ENCODE measurements around the gene AKAP11. TPM values are rescaled to one million over a fixed set of nuclear protein-coding genes. Genes with fewer than 3 reads are reported as not detected.

The AKAP11 gene
- total RNA-seq, 1 experiment from 2014 or later = 5.2 TPM

DNA sequence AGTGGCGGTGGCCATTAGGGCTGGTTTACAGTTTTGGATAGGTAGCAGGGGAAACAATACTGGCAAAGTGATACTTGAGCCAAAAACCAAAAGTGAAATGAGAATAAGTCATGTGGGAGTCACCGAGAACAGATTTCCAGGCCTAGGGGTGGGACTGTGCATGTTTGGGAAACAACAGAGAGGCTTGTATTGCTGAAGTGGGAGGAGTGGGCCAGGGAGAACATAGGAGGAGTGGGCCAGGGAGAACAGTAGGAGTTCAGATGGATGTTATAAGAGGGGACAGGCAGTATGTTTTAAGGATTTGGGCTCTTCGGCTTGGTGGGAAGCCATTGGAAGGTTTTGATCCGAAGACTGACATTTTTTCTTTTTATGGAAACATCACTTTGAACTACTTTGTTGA lies 35.5 kb downstream of the AKAP11 start:
- intact Hi-C loops (cut with micrococcal nuclease) = no loop called here

GRCh38 chr13:42312817-42313431 lies 41.0 kb downstream of the AKAP11 start:
- TF ChIP-seq CTCF (conservative IDR thresholded peaks at IDR 0.05; ENCODE audit: low read depth, low read length) = no peak
- TF ChIP-seq EZH2 (IDR thresholded peaks at IDR 0.05; ENCODE audit: low read length, unreplicated experiment) = no peak
- TF ChIP-seq EZH2phosphoT487 (IDR thresholded peaks at IDR 0.05; ENCODE audit: borderline replicate concordance, low read length) = no peak
- DNase-seq (peak; percentile 11), ATAC-seq (no peak)

More for the DNA sequence above, 35.5 kb downstream of the AKAP11 start:
- DNase-seq = no peak
- ATAC-seq = no peak
- H3K9ac ChIP-seq (ENCODE audit: low read length) = no peak overlapping the region
- no peak for TF ChIP-seq CTCF (conservative IDR thresholded peaks at IDR 0.05; ENCODE audit: low read depth, low read length)
- no peak for TF ChIP-seq EZH2 (IDR thresholded peaks at IDR 0.05; ENCODE audit: low read length, unreplicated experiment)
- no peak for TF ChIP-seq EZH2phosphoT487 (IDR thresholded peaks at IDR 0.05; ENCODE audit: borderline replicate concordance, low read length)
- ChIA-PET POLR2A (ENCODE audit: unreplicated experiment) (no interaction called here), CTCF (no interaction called here)
- H2AFZ ChIP-seq (ENCODE audit: low read length) = no peak overlapping the region
- H3K9me3 ChIP-seq (ENCODE audit: low read length) = no peaks in the 10 kb centered on the region
- no peak overlapping the region for H3K27ac ChIP-seq (ENCODE audit: low read length)
- H3K4me2 ChIP-seq (ENCODE audit: low read length) = no peak overlapping the region
- no peaks in the 10 kb centered on the region for H3K79me2 ChIP-seq (ENCODE audit: low read length)
- H4K20me1 ChIP-seq (ENCODE audit: low read length) = no peaks in the 10 kb centered on the region
- H3K36me3 ChIP-seq (ENCODE audit: low read depth, low read length) = no peaks in the 10 kb centered on the region
- no peaks in the 10 kb centered on the region for H3K4me1 ChIP-seq (ENCODE audit: insufficient read depth, low read length)
- no peaks in the 10 kb centered on the region for H3F3A ChIP-seq (ENCODE audit: low read length, unreplicated experiment)
- BruUV-seq (replicated peaks) = no TSS peak
- no peaks in the 10 kb centered on the region for H3K9me2 ChIP-seq (replicated peaks; ENCODE audit: low read length)
- no peak overlapping the region for H3K4me3 ChIP-seq (ENCODE audit: low read length)
- H3K27me3 ChIP-seq (ENCODE audit: low read length) = no peaks in the 10 kb centered on the region

DNA sequence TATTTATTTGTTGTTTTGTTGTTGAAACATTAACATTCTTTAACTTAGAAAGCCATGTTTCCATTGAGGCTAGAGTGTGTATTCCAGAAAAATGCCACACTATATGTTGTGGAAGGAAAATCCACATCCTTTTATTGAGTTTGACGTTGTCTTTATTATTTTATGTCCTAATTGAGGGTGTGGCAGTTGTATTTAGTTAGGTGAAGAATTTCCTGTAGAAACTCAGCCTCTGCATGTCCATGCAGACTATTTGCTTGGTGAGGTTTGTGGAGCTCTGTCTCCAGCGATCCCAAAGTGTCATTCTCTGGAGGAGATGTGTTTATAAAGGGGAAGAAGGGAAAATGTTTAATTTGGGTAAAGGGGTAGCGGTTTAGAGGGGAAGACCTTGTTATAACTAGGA lies 46.6 kb downstream of the AKAP11 start:
- ATAC-seq (peak; percentile 46; the same call in 1 of the 2 replicates), DNase-seq (no peak)
- Histone ChIP-seq H3K9me3 (ENCODE audit: low read length) (no peaks in the 10 kb centered on the region), H3K27me3 (ENCODE audit: low read length) (no peaks in the 10 kb centered on the region), H3K27ac (ENCODE audit: low read length) (no peak overlapping the region), H3K9ac (ENCODE audit: low read length) (no peak overlapping the region), H3K9me2 (replicated peaks; ENCODE audit: low read length) (no peaks in the 10 kb centered on the region), H4K20me1 (ENCODE audit: low read length) (no peaks in the 10 kb centered on the region), H3K79me2 (ENCODE audit: low read length) (no peaks in the 10 kb centered on the region), H2AFZ (ENCODE audit: low read length) (no peak overlapping the region), H3K36me3 (ENCODE audit: low read depth, low read length) (no peaks in the 10 kb centered on the region), H3F3A (ENCODE audit: low read length, unreplicated experiment) (no peaks in the 10 kb centered on the region), H3K4me2 (ENCODE audit: low read length) (no peak overlapping the region), H3K4me3 (ENCODE audit: low read length) (no peak overlapping the region), H3K4me1 (ENCODE audit: insufficient read depth, low read length) (no peaks in the 10 kb centered on the region)
- POLR2A ChIA-PET (ENCODE audit: unreplicated experiment) = no interaction called here
- TF ChIP-seq EZH2phosphoT487 (IDR thresholded peaks at IDR 0.05; ENCODE audit: borderline replicate concordance, low read length) (no peak), CTCF (conservative IDR thresholded peaks at IDR 0.05; ENCODE audit: low read depth, low read length) (no peak), EZH2 (IDR thresholded peaks at IDR 0.05; ENCODE audit: low read length, unreplicated experiment) (no peak)
- BruUV-seq (replicated peaks) = no TSS peak
- intact Hi-C loops (cut with micrococcal nuclease) = no loop called here
- CTCF ChIA-PET = no interaction called here

More at GRCh38 chr13:42312817-42313431, 41.0 kb downstream of the AKAP11 start:
- Histone ChIP-seq H3K4me2 (ENCODE audit: low read length) (no peak overlapping the region), H3K9me2 (replicated peaks; ENCODE audit: low read length) (no peaks in the 10 kb centered on the region), H3K4me3 (ENCODE audit: low read length) (no peak overlapping the region), H3K9ac (ENCODE audit: low read length) (no peak overlapping the region), H3K79me2 (ENCODE audit: low read length) (no peaks in the 10 kb centered on the region), H4K20me1 (ENCODE audit: low read length) (no peaks in the 10 kb centered on the region), H3F3A (ENCODE audit: low read length, unreplicated experiment) (no peaks in the 10 kb centered on the region), H3K9me3 (ENCODE audit: low read length) (no peaks in the 10 kb centered on the region), H3K4me1 (ENCODE audit: insufficient read depth, low read length) (no peaks in the 10 kb centered on the region), H2AFZ (ENCODE audit: low read length) (no peak overlapping the region), H3K27me3 (ENCODE audit: low read length) (no peaks in the 10 kb centered on the region), H3K27ac (ENCODE audit: low read length) (no peak overlapping the region), H3K36me3 (ENCODE audit: low read depth, low read length) (no peaks in the 10 kb centered on the region)
- intact Hi-C loops (cut with micrococcal nuclease) = no loop called here
- ChIA-PET POLR2A (ENCODE audit: unreplicated experiment) (no interaction called here), CTCF (no interaction called here)
- BruUV-seq (replicated peaks) = no TSS peak
